Esophagus squamous epithelium (tissue), 4 donors: ENCODE data around the gene EPB41L4A.
"Not testable (repeated sequence)": the region's sequence is repeated elsewhere in the genome, so short reads cannot be mapped to it uniquely, and the experiment has no call there.

Source experiments
- POLR2A ChIP-seq, 4 donors: fragments of 450-650 bp; IDR thresholded peaks; one replicate each; pipeline ENCODE4 v1.6.1; 2017; ENCODE audit warnings: antibody characterized with exemption in 4 of 4, mild to moderate bottlenecking in 4 of 4, moderate library complexity in 3 of 4
- TF ChIP-seq, protein P1 (sequence below), 6 experiments: fragments of 450-650 bp in 4 of 6; fragments of 200-600 bp in 2 of 6; sonication (generic) in 2 of 6; IDR thresholded peaks; one replicate each; pipeline ENCODE4 v1.5.1; 2016 to 2019; ENCODE audit warnings: antibody characterized with exemption in 6 of 6, mild to moderate bottlenecking in 4 of 6, moderate library complexity in 4 of 6

DNA sequence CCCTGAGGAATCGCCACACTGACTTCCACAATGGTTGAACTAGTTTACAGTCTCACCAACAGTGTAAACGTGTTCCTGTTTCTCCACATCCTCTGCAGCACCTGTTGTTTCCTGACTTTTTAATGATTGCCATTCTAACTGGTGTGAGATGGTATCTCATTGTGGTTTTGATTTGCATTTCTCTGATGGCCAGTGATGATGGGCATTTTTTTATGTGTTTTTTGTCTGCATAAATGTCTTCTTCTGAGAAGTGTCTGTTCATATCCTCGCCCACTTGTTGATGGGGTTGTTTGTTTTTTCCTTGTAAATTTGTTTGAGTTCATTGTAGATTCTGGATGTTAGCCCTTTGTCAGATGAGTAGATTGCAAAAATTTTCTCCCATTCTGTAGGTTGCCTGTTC lies 7.1 kb upstream of the EPB41L4A start:
- TF ChIP-seq POLR2A (IDR thresholded peaks at IDR 0.05), result not testable (repeated sequence)
- TF ChIP-seq, protein P1, sequence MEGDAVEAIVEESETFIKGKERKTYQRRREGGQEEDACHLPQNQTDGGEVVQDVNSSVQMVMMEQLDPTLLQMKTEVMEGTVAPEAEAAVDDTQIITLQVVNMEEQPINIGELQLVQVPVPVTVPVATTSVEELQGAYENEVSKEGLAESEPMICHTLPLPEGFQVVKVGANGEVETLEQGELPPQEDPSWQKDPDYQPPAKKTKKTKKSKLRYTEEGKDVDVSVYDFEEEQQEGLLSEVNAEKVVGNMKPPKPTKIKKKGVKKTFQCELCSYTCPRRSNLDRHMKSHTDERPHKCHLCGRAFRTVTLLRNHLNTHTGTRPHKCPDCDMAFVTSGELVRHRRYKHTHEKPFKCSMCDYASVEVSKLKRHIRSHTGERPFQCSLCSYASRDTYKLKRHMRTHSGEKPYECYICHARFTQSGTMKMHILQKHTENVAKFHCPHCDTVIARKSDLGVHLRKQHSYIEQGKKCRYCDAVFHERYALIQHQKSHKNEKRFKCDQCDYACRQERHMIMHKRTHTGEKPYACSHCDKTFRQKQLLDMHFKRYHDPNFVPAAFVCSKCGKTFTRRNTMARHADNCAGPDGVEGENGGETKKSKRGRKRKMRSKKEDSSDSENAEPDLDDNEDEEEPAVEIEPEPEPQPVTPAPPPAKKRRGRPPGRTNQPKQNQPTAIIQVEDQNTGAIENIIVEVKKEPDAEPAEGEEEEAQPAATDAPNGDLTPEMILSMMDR (IDR thresholded peaks at IDR 0.05), result not testable (repeated sequence)
